ENCODE data around the gene IRGC.

Gene IRGC

GRCh38 chr19:43762814-43763213 lies 46.9 kb downstream of the IRGC start:
- TF ChIP-seq POU6F1 (CRISPR knock-in tag; IDR thresholded peaks at IDR 0.05; ENCODE audit: borderline replicate concordance, low read depth) (no peak), CSRNP3 (CRISPR knock-in tag; IDR thresholded peaks at IDR 0.05) (no peak), ZC3H10 (CRISPR knock-in tag; IDR thresholded peaks at IDR 0.05) (no peak), ZNF8 (CRISPR knock-in tag; IDR thresholded peaks at IDR 0.05) (no peak), ZNF565 (CRISPR knock-in tag; conservative IDR thresholded peaks at IDR 0.05; ENCODE audit: low read depth) (no peak), ESRRG (CRISPR knock-in tag; IDR thresholded peaks at IDR 0.05) (no peak), SNAI2 (CRISPR knock-in tag; IDR thresholded peaks at IDR 0.05) (no peak), RARB (CRISPR knock-in tag; IDR thresholded peaks at IDR 0.05) (no peak), CREB5 (CRISPR knock-in tag; IDR thresholded peaks at IDR 0.05; ENCODE audit: low read depth) (no peak), TSHZ2 (CRISPR knock-in tag; IDR thresholded peaks at IDR 0.05) (no peak), TOX (CRISPR knock-in tag; IDR thresholded peaks at IDR 0.05; ENCODE audit: borderline replicate concordance) (no peak), ZNF70 (CRISPR knock-in tag; IDR thresholded peaks at IDR 0.05) (no peak), ZFP30 (CRISPR knock-in tag; IDR thresholded peaks at IDR 0.05) (no peak), ZFP3 (CRISPR knock-in tag; IDR thresholded peaks at IDR 0.05) (no peak), OSR1 (CRISPR knock-in tag; IDR thresholded peaks at IDR 0.05) (no peak), ISL1 (CRISPR knock-in tag; IDR thresholded peaks at IDR 0.05) (no peak), PPARA (CRISPR knock-in tag; IDR thresholded peaks at IDR 0.05; ENCODE audit: borderline replicate concordance) (no peak), GLIS3 (CRISPR knock-in tag; IDR thresholded peaks at IDR 0.05) (no peak)
- TF ChIP-seq, protein P1, sequence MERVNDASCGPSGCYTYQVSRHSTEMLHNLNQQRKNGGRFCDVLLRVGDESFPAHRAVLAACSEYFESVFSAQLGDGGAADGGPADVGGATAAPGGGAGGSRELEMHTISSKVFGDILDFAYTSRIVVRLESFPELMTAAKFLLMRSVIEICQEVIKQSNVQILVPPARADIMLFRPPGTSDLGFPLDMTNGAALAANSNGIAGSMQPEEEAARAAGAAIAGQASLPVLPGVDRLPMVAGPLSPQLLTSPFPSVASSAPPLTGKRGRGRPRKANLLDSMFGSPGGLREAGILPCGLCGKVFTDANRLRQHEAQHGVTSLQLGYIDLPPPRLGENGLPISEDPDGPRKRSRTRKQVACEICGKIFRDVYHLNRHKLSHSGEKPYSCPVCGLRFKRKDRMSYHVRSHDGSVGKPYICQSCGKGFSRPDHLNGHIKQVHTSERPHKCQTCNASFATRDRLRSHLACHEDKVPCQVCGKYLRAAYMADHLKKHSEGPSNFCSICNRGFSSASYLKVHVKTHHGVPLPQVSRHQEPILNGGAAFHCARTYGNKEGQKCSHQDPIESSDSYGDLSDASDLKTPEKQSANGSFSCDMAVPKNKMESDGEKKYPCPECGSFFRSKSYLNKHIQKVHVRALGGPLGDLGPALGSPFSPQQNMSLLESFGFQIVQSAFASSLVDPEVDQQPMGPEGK (CRISPR knock-in tag; IDR thresholded peaks at IDR 0.05; ENCODE audit: borderline replicate concordance), result no peak

GRCh38 chr19:43763473-43763939 lies 47.6 kb downstream of the IRGC start:
- TF ChIP-seq ISL1 (CRISPR knock-in tag; IDR thresholded peaks at IDR 0.05) (no peak), OSR1 (CRISPR knock-in tag; IDR thresholded peaks at IDR 0.05) (no peak), POU6F1 (CRISPR knock-in tag; IDR thresholded peaks at IDR 0.05; ENCODE audit: borderline replicate concordance, low read depth) (no peak), ZNF565 (CRISPR knock-in tag; conservative IDR thresholded peaks at IDR 0.05; ENCODE audit: low read depth) (no peak)
- no peak for ATAC-seq

More at GRCh38 chr19:43762814-43763213, 46.9 kb downstream of the IRGC start:
- ATAC-seq, result no peak

DNA sequence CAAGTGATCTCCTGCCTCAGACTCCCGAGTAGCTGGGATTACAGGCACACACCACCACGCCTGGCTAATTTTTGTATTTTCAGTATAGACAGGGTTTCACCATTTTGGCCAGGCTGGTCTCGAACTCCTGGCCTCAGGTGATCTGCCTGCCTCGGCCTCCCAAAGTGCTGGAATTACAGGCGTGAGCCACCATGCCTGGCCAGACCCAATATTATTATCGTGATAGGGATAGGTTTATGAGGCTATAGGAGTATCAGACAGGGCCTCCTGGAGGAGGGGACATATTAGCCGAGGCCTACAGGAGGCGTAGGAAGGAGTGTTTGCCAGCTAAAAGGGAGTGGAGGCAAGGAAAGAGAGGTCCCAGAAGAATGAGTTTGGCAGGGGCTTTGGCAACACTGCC lies 48.8 kb downstream of the IRGC start:
- peak; percentile 20 for ATAC-seq
